HCT116 (cell line): Measurements from ENCODE around the gene TMC1. TPM values are rescaled to one million over a fixed set of nuclear protein-coding genes. Genes with fewer than 3 reads are reported as not detected.

Experiments
- ATAC-seq: fragments of 200-7000 bp; cut with Tn5 transposase; 2 replicates; pipeline ENCODE4 v1.9.1; 2020; ENCODE audit warnings: mild to moderate bottlenecking, moderate library complexity
- BruUV-seq: library from RNA; stranded (reverse); fragments of 400-500 nt; replicated peaks from 2 replicates; lab custom pipeline; 2021; lab: Mats Ljungman, UMichigan
- CTCF ChIA-PET: fragments of 300-600 bp; sonication (Branson Sonifier 250); formaldehyde crosslinking; loops from one replicate; lab custom pipeline; 2021; ENCODE audit warnings: antibody characterized with exemption; lab: Charles Lee
- POLR2A ChIA-PET: fragments of 300-600, 350-600 bp; sonication (Branson Sonifier 250); formaldehyde crosslinking; loops from one replicate; lab custom pipeline; 2021; ENCODE audit warnings: antibody characterized with exemption; lab: Charles Lee
- RAD21 ChIA-PET, 2 experiments: fragments of 300-600 bp; sonication (Branson Sonifier 250); formaldehyde crosslinking; loops; one replicate each; lab custom pipeline; 2023; ENCODE audit warnings: low total read pairs in 2 of 2; ENCODE audit not compliant: uncharacterized antibody in 2 of 2, unreplicated experiment in 2 of 2, low non-redundant PET in 1 of 2; lab: Charles Lee
- DNase-seq: peaks from one replicate; pipeline ENCODE4 v3.0.0-alpha.2; 2010; ENCODE audit warnings: low read depth, low spot score
- H2AFZ ChIP-seq: fragments of 200-600 bp; shearing (Covaris generic), sonication (generic); 2 replicates; pipeline ENCODE4 v1.6.1; 2017; ENCODE audit warnings: low read depth, mixed run types, mixed read lengths, antibody characterized with exemption, low read length; ENCODE audit not compliant: poor library complexity, severe bottlenecking
- H3K27ac ChIP-seq: 2 replicates; pipeline ENCODE4 v1.5.1; 2012; ENCODE audit warnings: low read depth, low read length
- H3K27me3 ChIP-seq: fragments of 200-600 bp; sonication (generic); 2 replicates; pipeline ENCODE4 v1.6.1; 2016; ENCODE audit warnings: mixed run types, low read length, mixed read lengths; ENCODE audit not compliant: insufficient read depth
- H3K36me3 ChIP-seq, 2 experiments: fragments of 200-500 bp in 1 of 2; fragments of 200-600 bp in 1 of 2; sonication (Bioruptor generic) in 1 of 2; sonication (generic) in 1 of 2; 2 replicates each; pipeline versions ENCODE4 v1.5.1 to v1.6.1; 2014 to 2016; ENCODE audit warnings: low read length in 2 of 2, inconsistent platforms in 1 of 2, mixed read lengths in 1 of 2, mixed run types in 1 of 2; ENCODE audit not compliant: insufficient read depth in 2 of 2, control insufficient read depth in 1 of 2
- H3K4me1 ChIP-seq, 2 experiments: fragments of 200-600 bp in 1 of 2; sonication (generic) in 1 of 2; 2 replicates each; pipeline versions ENCODE4 v1.5.1 to v1.6.1; 2012 to 2017; ENCODE audit warnings: low read length in 2 of 2, inconsistent platforms in 1 of 2, mild to moderate bottlenecking in 1 of 2, mixed read lengths in 1 of 2, mixed run types in 1 of 2, moderate library complexity in 1 of 2; ENCODE audit not compliant: insufficient read depth in 2 of 2, control insufficient read depth in 1 of 2
- H3K4me2 ChIP-seq: fragments of 200-600 bp; sonication (generic); 2 replicates; pipeline ENCODE4 v1.6.1; 2017; ENCODE audit warnings: mixed run types, low read length, mixed read lengths
- H3K4me3 ChIP-seq, 2 experiments: fragments of 200-600 bp in 1 of 2; sonication (generic) in 1 of 2; replicated peaks in 1 of 2; 2 replicates each; pipeline ENCODE4 v1.5.1; 2011 to 2016; ENCODE audit warnings: low read length in 2 of 2, control low read depth in 1 of 2, low read depth in 1 of 2, mild to moderate bottlenecking in 1 of 2, mixed read lengths in 1 of 2, mixed run types in 1 of 2
- H3K79me2 ChIP-seq: fragments of 200-600 bp; sonication (generic); 2 replicates; pipeline ENCODE4 v1.6.1; 2017; ENCODE audit warnings: mild to moderate bottlenecking, mixed run types, low read length, moderate library complexity, mixed read lengths; ENCODE audit not compliant: insufficient read depth
- H3K9ac ChIP-seq: fragments of 200-600 bp; sonication (generic); 2 replicates; pipeline ENCODE4 v1.6.1; 2016; ENCODE audit warnings: low read length, mixed read lengths
- H3K9me2 ChIP-seq: fragments of 200-600 bp; sonication (generic), shearing (Covaris generic); 2 replicates; pipeline ENCODE4 v1.6.1; 2017; ENCODE audit warnings: mixed run types, mild to moderate bottlenecking, moderate library complexity; ENCODE audit not compliant: insufficient read depth
- H3K9me3 ChIP-seq, 2 experiments: fragments of 200-500 bp in 1 of 2; fragments of 200-600 bp in 1 of 2; sonication (Bioruptor generic) in 1 of 2; sonication (generic) in 1 of 2; 2 replicates each; pipeline ENCODE4 v1.6.1; 2014 to 2017; ENCODE audit warnings: low read length in 2 of 2, mixed read lengths in 2 of 2, inconsistent platforms in 1 of 2, low read depth in 1 of 2, mild to moderate bottlenecking in 1 of 2, mixed run types in 1 of 2, moderate library complexity in 1 of 2; ENCODE audit not compliant: control insufficient read depth in 1 of 2, insufficient read depth in 1 of 2
- H4K20me1 ChIP-seq: fragments of 200-600 bp; sonication (generic), shearing (Covaris generic); 2 replicates; pipeline ENCODE4 v1.6.1; 2017; ENCODE audit warnings: mixed run types, mild to moderate bottlenecking, moderate library complexity; ENCODE audit not compliant: insufficient read depth
- ATF3 ChIP-seq: IDR thresholded peaks from 2 replicates; pipeline ENCODE4 v1.6.1; 2012
- CEBPB ChIP-seq: IDR thresholded peaks from 2 replicates; pipeline ENCODE4 v1.6.1; 2012; ENCODE audit warnings: low read depth
- JUND ChIP-seq: IDR thresholded peaks from 2 replicates; pipeline ENCODE4 v1.6.1; 2012
- MAX ChIP-seq: IDR thresholded peaks from 2 replicates; pipeline ENCODE4 v1.6.1; 2012
- POLR2A ChIP-seq: IDR thresholded peaks from 2 replicates; pipeline ENCODE4 v1.7.0; 2011; ENCODE audit warnings: borderline replicate concordance; ENCODE audit not compliant: insufficient read depth, insufficient read length; ENCODE audit errors: extremely low read depth
- POLR2AphosphoS5 ChIP-seq: IDR thresholded peaks from 2 replicates; pipeline ENCODE4 v1.6.1; 2011; ENCODE audit warnings: mild to moderate bottlenecking, low read depth, low read length, moderate library complexity
- RAD21 ChIP-seq: IDR thresholded peaks from 2 replicates; pipeline ENCODE4 v1.6.1; 2012; ENCODE audit warnings: low read depth, mild to moderate bottlenecking
- SIN3A ChIP-seq: IDR thresholded peaks from 2 replicates; pipeline ENCODE4 v1.6.1; 2012; ENCODE audit warnings: low read depth
- SP1 ChIP-seq: IDR thresholded peaks from 2 replicates; pipeline ENCODE4 v1.6.1; 2012; ENCODE audit warnings: low read depth
- SRF ChIP-seq: IDR thresholded peaks from 2 replicates; pipeline ENCODE4 v1.6.1; 2012; ENCODE audit warnings: low read depth
- YY1 ChIP-seq: IDR thresholded peaks from 2 replicates; pipeline ENCODE4 v1.6.1; 2011; ENCODE audit warnings: low read length, low read depth, moderate library complexity, mild to moderate bottlenecking; ENCODE audit not compliant: insufficient replicate concordance; ENCODE audit errors: extremely low read depth
- intact Hi-C: fragments of 100-400 bp; cut with micrococcal nuclease; formaldehyde crosslinking; loops from 2 replicates; pipeline ENCODE4 v1.10.0; 2022
- total RNA-seq: library from RNA; stranded (reverse); gene quantifications from one replicate; pipeline ENCODE4 v1.2.1, GENCODE V29; 2021; ENCODE audit not compliant: unreplicated experiment

TMC1 gene
- total RNA-seq, 1 experiment from 2014 or later = 0.57 TPM

- TF ChIP-seq RAD21 (no peak), YY1 (no peak), SP1 (no peak), MAX (no peak), POLR2A (no peak), CEBPB (no peak), POLR2AphosphoS5 (no peak), JUND (no peak), ATF3 (no peak), SRF (no peak), SIN3A (no peak)
- no peaks in the 10 kb centered on the region for H3K36me3 ChIP-seq
- intact Hi-C loops = no loop called here
- no peaks in the 10 kb centered on the region for H3K79me2 ChIP-seq
- no peak for ATAC-seq
- H3K4me2 ChIP-seq = no peak overlapping the region
- no peak overlapping the region for H3K27ac ChIP-seq
- ChIA-PET RAD21 (interaction anchor here in 1 of 2 experiments (0.7 kb wide), 1 partner anchor 573 kb away, joined by 4 read pairs; no protein-coding TSS in a partner anchor), POLR2A (interaction anchor here (1.0 to 2.5 kb wide), 3 partner anchors 10 to 223 kb away, joined by 3 to 16 read pairs (median 5); partner anchors contain the start of gene ZFAND5), CTCF (interaction anchor here (2.9 kb wide), 1 partner anchor 307 kb away, joined by 10 read pairs; no protein-coding TSS in a partner anchor)
- no TSS peak for BruUV-seq
- H3K9me2 ChIP-seq = no peaks in the 10 kb centered on the region
- no peaks in the 10 kb centered on the region for H3K9me3 ChIP-seq
- H4K20me1 ChIP-seq = no peaks in the 10 kb centered on the region
- H3K4me3 ChIP-seq = no peak overlapping the region
- H3K4me1 ChIP-seq = peaks cover 14 to 46% of the 10 kb centered on the region in 2 experiments
- H3K9ac ChIP-seq = no peak overlapping the region
- H2AFZ ChIP-seq = no peak overlapping the region
- no peaks in the 10 kb centered on the region for H3K27me3 ChIP-seq
- DNase-seq = no peak
These were observed 66.9 kb downstream of the TMC1 start for GRCh38 chr9:72588336-72588735.
